Motor neuron (in vitro differentiated cells): ENCODE measurements around the gene KANK2. TPM values are rescaled to one million over a fixed set of nuclear protein-coding genes. Genes with fewer than 3 reads are reported as not detected.
A peak's percentile ranks its signal among the peaks of the same experiment; 100 is the strongest.
"Not testable (repeated sequence)": the region's sequence is repeated elsewhere in the genome, so short reads cannot be mapped to it uniquely, and the experiment has no call there.

Experiments used
- ATAC-seq, 8 experiments: fragments of 200-7000 bp; cut with Tn5 transposase; replicated peaks in 6 of 8; 2 replicates each; pipeline ENCODE4 v1.8.0; 2021; ENCODE audit warnings: mild to moderate bottlenecking in 8 of 8, moderate library complexity in 8 of 8
- H3K27ac ChIP-seq, 2 donors: fragments of 250-450 bp; sonication (Bioruptor Pico); 2 replicates each; pipeline ENCODE4 v1.9.0; 2021; ENCODE audit warnings: antibody characterized with exemption in 2 of 2, mild to moderate bottlenecking in 2 of 2, moderate library complexity in 1 of 2
- H3K4me1 ChIP-seq, 2 donors: fragments of 250-450 bp; sonication (Bioruptor Pico); replicated peaks in 1 of 2; 2 replicates each; pipeline ENCODE4 v1.6.1; 2021; ENCODE audit warnings: antibody characterized with exemption in 2 of 2, mild to moderate bottlenecking in 2 of 2, moderate library complexity in 1 of 2
- H3K4me3 ChIP-seq, 5 donors: fragments of 250-450 bp; sonication (Bioruptor Pico); 2 replicates each; pipeline ENCODE4 v1.9.0; 2021; ENCODE audit warnings: antibody characterized with exemption in 5 of 5, mild to moderate bottlenecking in 5 of 5, moderate library complexity in 4 of 5
- WGBS, 10 experiments: fragments of 450-650 bp; shearing (Covaris generic); methylation state at CpG; one replicate each; pipeline ENCODE4 v1.0.0; 2022; 5-methylcytosine and 5-hydroxymethylcytosine counted together
- in situ Hi-C, 9 experiments: fragments of 400-800 bp; cut with MboI; loops; one replicate each; pipeline ENCODE4 v1.15.0; 2021; ENCODE audit warnings: low sequenced_read_pairs in 9 of 9, low pct_unique_long_range_greater_than_20kb in 2 of 9; ENCODE audit not compliant: unreplicated experiment in 9 of 9
- total RNA-seq, 8 experiments: library from RNA; unstranded; fragments of 300-600 nt; gene quantifications; 2 replicates each; pipeline versions ENCODE4 v1.2.3 to v1.2.4, GENCODE V29; 2022

Gene KANK2
- total RNA-seq, 8 experiments from 2014 or later, result 3.3 to 82.6 (median 30.3) TPM

GRCh38 chr19:11190501-11190900 lies 6.8 kb downstream of the KANK2 start:
- H3K4me1 ChIP-seq, result peaks cover 0 to 3% of the 10 kb centered on the region in 2 donors
- WGBS, 10 experiments, result 33 to 100% (median 71%) methylated on average over 1 to 6 of the region's 8 CpGs; no CpG with 5 or more reads in 4 of the 10 experiments
- ATAC-seq, result no peak
- H3K4me3 ChIP-seq, result no peak overlapping the region
- H3K27ac ChIP-seq, result no peak overlapping the region
- in situ Hi-C loops, result no loop called here

DNA sequence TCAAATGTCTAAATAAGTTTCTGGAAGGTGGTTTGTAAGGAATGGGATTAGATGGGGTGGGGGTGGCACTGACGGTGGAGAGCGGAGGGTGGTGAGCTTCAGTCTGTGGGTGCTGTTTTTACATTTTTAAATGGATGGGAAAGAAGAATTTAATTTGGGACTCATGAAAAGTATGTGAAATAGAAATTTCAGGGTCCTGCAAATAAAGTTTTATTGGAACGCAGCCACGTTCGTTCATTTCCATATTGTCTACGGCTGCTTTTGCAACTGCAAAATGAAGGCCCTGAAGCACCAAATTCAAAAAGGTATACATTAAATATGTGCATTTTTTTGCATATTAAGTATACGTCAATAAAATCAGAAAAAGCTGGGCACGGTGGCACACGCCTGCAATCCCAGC lies 9.9 kb downstream of the KANK2 start:
- peak in 1 of 8 experiments; percentile 59 for ATAC-seq
- Histone ChIP-seq H3K4me1 (no peaks in the 10 kb centered on the region), H3K4me3 (no peak overlapping the region), H3K27ac (no peak overlapping the region)
- in situ Hi-C loops, result no loop called here
- 8 to 100% (median 91%) methylated on average over 1 to 9 of the region's 9 CpGs for WGBS, 10 experiments

GRCh38 chr19:11182994-11183393 lies 14.4 kb downstream of the KANK2 start:
- no peak for ATAC-seq
- in situ Hi-C loops, result no loop called here
- Histone ChIP-seq H3K4me1 (no peaks in the 10 kb centered on the region), H3K27ac (no peak overlapping the region), H3K4me3 (no peak overlapping the region)
- 67 to 100% (median 90%) methylated on average over 1 of the region's 1 CpG; no CpG with 5 or more reads in 4 of the 10 experiments for WGBS, 10 experiments

DNA sequence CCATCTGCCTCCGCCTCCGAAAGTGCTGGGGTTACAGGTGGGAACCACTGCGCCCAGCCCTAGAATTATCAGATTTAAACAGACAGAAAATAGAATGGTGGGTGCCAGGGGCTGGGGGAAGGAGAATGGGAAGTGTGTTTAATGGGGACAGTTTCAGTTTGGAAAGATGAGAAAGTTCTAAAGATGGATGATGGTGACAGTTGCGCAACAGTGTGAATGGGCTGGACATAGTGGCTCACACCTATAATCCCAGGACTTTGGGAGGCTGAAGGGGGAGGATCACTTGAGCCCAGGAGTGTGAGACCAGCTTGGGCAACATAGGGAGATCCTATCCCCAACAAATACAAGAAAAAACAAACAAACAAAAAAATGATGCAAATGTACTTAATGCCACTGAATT lies 15.9 kb downstream of the KANK2 start:
- ATAC-seq, result no peak
- 20 to 100% (median 96%) methylated on average over 1 to 4 of the region's 4 CpGs; no CpG with 5 or more reads in 1 of the 10 experiments for WGBS, 10 experiments
- no peak overlapping the region for H3K27ac ChIP-seq
- H3K4me3 ChIP-seq, result no peak overlapping the region
- H3K4me1 ChIP-seq, result no peaks in the 10 kb centered on the region
- in situ Hi-C loops, result no loop called here

DNA sequence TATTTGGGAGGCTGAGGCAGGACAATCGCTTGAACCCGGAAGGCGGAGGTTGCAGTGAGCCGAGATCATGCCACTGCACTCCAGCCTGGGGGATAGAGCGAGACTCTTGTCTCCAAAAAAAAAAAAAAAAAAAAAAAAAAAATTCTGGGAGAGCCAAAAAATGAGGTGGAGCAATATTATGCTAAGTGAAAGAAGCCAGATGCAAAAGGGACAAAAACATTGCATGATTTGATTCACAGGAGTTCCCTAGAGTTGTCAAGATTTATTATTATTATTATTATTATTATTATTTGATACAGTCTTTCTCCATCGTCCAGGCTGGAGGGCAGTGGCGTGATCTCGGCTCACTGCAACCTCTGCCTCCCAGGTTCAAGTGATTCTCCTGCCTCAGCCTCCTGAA lies 16.4 kb downstream of the KANK2 start:
- H3K27ac ChIP-seq, ATAC-seq, in situ Hi-C loops, H3K4me3 ChIP-seq, H3K4me1 ChIP-seq: not testable (repeated sequence)
- 0 to 100% (median 61%) methylated on average over 1 to 8 of the region's 8 CpGs; no CpG with 5 or more reads in 2 of the 10 experiments for WGBS, 10 experiments

DNA sequence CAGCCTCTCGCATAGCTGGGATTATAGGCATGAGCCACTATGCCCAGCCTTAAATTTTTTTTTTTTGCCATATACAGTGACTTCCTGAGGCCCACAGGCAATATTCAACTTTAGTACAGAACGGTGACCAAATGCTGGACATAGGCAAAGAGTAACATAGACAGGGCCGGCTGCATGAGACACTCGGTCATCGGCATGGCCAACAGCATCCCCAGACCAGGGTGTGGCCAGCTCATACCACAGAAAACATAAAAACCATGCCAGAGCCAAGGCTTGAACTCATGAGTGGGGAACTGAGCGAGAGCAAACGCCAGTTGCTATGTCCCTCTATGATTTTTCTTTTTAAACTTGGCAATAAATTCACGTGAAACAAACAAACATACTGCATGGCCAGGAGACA lies 17.0 kb downstream of the KANK2 start:
- Histone ChIP-seq H3K4me3 (no peak overlapping the region), H3K27ac (no peak overlapping the region), H3K4me1 (no peaks in the 10 kb centered on the region)
- in situ Hi-C loops, result no loop called here
- ATAC-seq, result peak in 3 of 8 experiments; percentile 56 to 93 (median 90)
- WGBS, 10 experiments, result 0 to 94% (median 31%) methylated on average over 1 to 7 of the region's 8 CpGs; no CpG with 5 or more reads in 3 of the 10 experiments

DNA sequence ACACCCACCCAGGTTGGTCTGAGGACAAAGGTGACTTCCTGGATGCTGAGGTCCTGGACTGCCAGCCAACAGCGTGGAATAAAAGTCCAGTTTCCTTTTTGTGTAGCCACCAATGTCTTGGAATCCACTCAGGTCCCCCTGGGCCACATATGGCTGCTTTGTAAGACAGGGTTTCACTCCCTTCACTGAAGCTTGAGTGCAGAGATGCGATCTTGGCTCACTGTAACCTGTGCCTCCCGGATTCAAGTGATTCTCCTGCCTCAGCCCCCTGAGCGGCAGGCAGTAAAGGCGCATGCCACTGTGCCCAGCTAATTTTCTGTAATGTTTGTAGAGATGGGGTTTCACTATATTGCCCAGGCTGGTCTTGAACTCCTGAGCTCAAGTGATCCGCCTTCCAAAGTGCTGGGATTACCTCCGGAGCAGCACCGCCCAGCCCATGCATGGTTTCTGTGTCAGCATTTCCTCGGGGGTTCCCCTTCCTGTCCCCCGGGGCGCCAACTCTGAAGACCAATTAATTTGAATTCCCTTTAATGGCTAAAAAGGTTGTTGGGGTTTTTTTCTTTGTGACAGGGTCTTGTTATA lies 17.5 kb downstream of the KANK2 start:
- no peaks in the 10 kb centered on the region for H3K4me1 ChIP-seq
- in situ Hi-C loops, result no loop called here
- no peak overlapping the region for H3K27ac ChIP-seq
- H3K4me3 ChIP-seq, result no peak overlapping the region
- 39 to 100% (median 76%) methylated on average over 1 to 5 of the region's 11 CpGs for WGBS, 10 experiments
- peak in 3 of 8 experiments; percentile 37 to 53 (median 37) for ATAC-seq

DNA sequence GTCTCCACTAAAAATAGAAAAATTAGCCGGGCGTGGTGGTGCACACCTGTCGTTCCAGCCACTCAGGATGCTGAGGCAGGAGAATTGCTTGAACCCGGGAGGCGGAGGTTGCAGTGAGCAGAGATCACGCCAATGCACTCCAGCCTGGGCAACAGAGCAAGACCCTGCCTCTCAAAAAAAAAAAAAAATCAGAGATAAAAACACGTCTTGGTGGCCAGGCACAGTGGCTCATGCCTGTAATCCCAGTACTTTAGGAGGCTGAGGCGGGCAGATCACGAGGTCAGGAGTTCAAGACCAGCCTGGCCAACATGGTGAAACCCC lies 18.2 kb downstream of the KANK2 start:
- ATAC-seq, H3K4me3 ChIP-seq, H3K27ac ChIP-seq, H3K4me1 ChIP-seq, in situ Hi-C loops: not testable (repeated sequence)
- WGBS, 10 experiments, result 60 to 100% (median 95%) methylated on average over 1 to 5 of the region's 9 CpGs; no CpG with 5 or more reads in 2 of the 10 experiments

- ATAC-seq, result no peak
Measured at GRCh38 chr19:11177592-11177991, 19.8 kb downstream of the KANK2 start.

DNA sequence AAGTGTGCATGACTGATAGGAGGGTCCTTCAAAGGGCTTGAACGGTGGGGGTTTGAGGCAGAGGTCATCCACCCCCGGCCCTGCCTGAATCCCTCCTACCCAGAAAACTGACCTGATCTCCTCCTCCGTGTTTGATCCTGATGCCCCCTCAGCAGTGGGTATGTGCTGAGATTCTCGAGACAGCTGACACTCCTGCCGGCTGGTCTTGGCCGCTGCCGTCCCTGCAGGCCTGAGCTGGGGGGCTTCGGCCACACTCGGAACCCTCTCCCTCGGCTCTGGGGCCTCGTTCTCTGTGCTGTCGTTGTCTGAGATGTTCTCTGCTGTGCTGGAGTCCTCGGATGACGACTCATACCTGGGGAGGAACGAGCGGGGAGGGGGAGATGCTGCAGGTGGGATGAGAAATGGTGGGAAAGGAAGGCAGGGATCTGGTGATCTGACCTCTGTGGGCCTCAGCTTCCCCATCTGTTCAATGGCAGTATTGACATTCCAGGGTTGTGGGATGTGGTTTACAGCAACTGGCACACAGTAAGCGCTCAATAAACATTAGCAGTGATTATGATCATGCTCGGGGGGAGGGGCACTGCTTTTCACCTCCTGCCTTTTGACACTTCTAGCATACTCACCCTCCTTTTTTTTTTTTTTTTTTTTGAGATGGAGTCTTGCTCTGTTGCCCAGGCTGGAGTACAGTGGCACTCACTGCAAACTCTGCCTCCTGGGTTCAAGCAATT lies 20.7 kb downstream of the KANK2 start:
- H3K27ac ChIP-seq, result no peak overlapping the region
- no peak for ATAC-seq
- no peak overlapping the region for H3K4me3 ChIP-seq
- H3K4me1 ChIP-seq, result no peaks in the 10 kb centered on the region
- 87 to 100% (median 96%) methylated on average over 1 to 13 of the region's 18 CpGs; no CpG with 5 or more reads in 2 of the 10 experiments for WGBS, 10 experiments
- in situ Hi-C loops, result no loop called here

More at GRCh38 chr19:11177592-11177991, 19.8 kb downstream of the KANK2 start:
- Histone ChIP-seq H3K27ac (no peak overlapping the region), H3K4me3 (no peak overlapping the region), H3K4me1 (no peaks in the 10 kb centered on the region)
- in situ Hi-C loops, result no loop called here
- WGBS, 10 experiments, result 93 to 100% (median 95%) methylated on average over 2 to 4 of the region's 9 CpGs; no CpG with 5 or more reads in 5 of the 10 experiments

- WGBS, 10 experiments, result 92 to 100% (median 100%) methylated on average over 1 to 4 of the region's 7 CpGs; no CpG with 5 or more reads in 7 of the 10 experiments
- in situ Hi-C loops, result no loop called here
- no peak overlapping the region for H3K4me3 ChIP-seq
- H3K4me1 ChIP-seq, result no peaks in the 10 kb centered on the region
- H3K27ac ChIP-seq, result no peak overlapping the region
- no peak for ATAC-seq
Measured at GRCh38 chr19:11175920-11176319, 21.4 kb downstream of the KANK2 start.

GRCh38 chr19:11174336-11174735 lies 23.0 kb downstream of the KANK2 start:
- no peak overlapping the region for H3K27ac ChIP-seq
- no peak overlapping the region for H3K4me3 ChIP-seq
- WGBS, 10 experiments, result 88 to 100% (median 94%) methylated on average over 2 to 14 of the region's 27 CpGs; no CpG with 5 or more reads in 6 of the 10 experiments
- in situ Hi-C loops, result no loop called here
- H3K4me1 ChIP-seq, result no peaks in the 10 kb centered on the region
- ATAC-seq, result no peak

DNA sequence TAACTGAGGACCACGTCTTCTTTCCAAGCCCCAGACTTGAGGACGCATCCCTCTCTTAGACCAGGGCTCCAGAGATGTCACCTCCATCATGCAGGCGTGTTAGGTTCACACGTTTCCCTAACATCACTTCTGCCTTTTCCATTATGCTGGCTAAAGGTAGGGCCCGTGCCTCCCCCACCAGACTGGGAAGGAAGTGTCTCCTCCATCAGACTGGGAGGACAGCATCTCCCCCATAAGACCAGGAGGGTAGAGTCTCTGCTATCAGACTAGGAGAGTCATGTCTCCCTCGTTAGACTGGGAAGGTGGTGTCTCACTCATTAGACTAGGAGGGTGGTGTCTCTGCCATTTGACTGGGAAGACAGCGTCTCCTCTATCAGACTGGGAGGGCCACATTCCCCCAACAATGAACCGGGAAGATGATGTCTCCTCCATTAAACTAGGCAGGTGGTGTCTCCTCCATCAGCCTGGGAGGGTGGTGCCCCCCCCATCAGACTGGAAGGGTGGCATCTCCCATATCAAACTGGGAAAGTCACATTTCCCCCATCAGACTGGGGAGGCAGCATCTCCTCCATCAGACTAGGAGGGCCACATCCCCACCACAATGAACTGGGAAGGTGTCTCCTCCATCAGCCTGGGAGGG lies 23.7 kb downstream of the KANK2 start:
- Histone ChIP-seq H3K4me1 (no peaks in the 10 kb centered on the region), H3K27ac (no peak overlapping the region), H3K4me3 (no peak overlapping the region)
- in situ Hi-C loops, result no loop called here
- ATAC-seq, result no peak
- WGBS, 10 experiments, result 60 to 100% (median 100%) methylated on average over 1 of the region's 8 CpGs; no CpG with 5 or more reads in 7 of the 10 experiments
